CD4-positive, alpha-beta T cell treated with Interleukin-10 for 1 hour (primary cell): Measurements from ENCODE around the gene CDCA4.
"Not testable (repeated sequence)": the region's sequence is repeated elsewhere in the genome, so short reads cannot be mapped to it uniquely, and the experiment has no call there.

ENCODE experiments used
- DNase-seq: peaks from one replicate; pipeline ENCODE4 v3.0.0-alpha.2; 2020

The CDCA4 gene

DNA sequence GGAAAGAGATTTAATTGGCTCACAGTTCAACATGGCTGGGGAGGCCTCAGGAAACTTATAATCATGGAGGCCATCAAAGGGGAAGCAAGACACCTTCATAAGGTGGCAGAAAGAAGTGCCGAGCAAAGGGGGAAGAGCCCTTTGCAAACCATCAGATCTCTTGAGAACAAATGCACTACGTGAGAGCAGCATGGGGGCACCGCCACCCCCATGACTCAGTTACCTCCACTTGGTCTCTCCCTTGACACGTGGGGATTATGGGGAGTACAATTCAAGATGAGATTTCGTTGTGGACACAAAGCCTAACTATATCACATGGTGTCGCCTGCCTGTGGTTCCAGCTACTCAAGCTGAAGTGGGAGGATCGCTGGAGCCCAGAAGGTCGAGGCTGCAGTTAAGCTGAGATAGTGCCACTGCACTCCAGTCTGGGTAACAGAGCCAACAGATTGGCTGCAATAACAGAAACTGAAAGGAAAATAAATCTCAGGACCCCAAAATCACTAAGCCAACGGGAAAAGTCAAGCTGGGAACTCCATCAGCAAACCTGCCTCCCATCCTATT lies 10.0 kb upstream of the CDCA4 start:
- no peak for DNase-seq

DNA sequence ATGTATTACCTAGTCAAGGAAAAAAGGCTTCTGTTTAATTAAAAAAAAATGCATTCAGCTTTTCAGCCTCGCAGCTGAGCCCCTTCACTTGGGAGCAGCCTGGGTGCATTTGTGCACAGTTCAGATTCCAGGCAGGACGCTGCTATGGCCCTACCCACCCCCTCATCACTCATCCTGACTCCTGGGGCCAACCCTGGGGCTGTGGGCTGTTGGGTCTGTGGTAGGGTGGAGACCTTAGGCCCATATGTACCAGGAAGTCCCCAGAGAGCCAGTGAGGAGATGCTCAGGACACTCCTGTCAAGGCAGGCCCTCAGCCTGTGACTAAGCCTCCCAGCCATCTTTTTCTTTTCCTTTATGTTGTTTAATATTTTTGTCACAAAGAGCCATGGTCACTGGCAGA lies 9.3 kb upstream of the CDCA4 start:
- no peak for DNase-seq

DNA sequence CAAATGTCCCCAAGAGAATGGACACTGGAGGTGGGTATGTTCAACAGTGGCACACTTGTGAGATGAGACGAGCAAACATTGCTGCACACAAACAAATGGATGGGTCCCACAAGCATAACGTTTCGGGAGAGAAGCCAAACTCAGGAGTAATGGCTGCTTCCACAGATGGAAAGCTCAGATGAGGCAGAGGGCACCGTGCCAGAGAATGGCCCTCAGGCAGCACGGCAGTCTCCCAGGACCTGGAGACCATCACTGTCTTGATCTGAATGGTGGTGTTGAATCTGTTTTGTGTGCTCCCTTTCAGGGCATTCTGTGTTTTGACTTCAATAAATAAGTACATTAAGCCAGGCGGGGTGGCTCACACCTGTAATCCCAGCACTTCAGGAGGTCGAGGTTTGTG lies 8.5 kb upstream of the CDCA4 start:
- no peak for DNase-seq

DNA sequence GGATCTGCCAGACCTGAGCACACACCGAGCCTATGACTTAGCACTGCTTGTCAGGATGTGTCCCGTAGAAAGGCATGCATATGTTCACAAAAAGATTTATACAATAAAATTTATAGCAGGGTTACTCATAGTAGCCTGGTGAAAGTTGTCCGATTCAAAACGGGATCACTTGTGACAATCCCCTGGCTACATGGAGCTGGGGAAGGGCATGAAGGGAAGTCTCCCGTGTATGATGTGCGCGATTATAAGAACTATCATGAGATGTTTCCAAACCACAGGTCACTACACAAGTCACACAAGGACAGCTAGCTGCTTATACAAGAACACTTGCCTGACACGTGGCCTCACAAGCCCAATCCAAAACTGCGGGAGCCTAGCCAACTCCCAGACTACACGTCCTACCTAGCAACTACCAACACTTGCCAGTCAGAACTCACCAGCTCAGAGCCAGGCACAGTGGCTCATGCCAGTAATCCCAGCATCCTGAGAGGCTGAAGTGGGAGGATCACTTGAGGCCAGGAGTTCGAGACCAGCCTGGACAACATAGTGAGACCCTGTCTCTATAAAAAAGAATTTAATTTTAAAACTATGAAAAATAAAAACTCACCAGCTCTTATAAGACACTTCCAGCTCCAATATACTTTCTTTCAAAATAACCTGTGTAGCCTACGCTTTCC lies 7.5 kb upstream of the CDCA4 start:
- no peak for DNase-seq

DNA sequence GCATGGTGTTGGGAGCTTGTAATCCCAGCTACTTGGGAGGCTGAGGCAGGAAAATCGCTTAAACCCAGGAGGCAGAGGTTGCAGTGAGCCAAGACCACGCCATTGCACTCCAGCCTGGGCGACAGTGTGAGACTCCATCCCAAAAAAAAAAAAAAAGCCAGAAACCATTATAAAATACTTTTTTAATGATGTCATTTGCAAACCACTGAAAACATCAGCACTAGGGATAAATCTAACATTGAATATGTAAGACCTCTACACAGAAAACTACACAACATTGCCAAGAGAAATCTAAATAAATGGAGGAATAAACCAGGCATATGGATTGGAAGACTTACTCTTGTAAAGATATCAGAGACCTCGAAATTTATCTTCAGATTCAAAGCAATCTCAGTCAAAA lies 6.8 kb upstream of the CDCA4 start:
- not testable (repeated sequence) for DNase-seq

DNA sequence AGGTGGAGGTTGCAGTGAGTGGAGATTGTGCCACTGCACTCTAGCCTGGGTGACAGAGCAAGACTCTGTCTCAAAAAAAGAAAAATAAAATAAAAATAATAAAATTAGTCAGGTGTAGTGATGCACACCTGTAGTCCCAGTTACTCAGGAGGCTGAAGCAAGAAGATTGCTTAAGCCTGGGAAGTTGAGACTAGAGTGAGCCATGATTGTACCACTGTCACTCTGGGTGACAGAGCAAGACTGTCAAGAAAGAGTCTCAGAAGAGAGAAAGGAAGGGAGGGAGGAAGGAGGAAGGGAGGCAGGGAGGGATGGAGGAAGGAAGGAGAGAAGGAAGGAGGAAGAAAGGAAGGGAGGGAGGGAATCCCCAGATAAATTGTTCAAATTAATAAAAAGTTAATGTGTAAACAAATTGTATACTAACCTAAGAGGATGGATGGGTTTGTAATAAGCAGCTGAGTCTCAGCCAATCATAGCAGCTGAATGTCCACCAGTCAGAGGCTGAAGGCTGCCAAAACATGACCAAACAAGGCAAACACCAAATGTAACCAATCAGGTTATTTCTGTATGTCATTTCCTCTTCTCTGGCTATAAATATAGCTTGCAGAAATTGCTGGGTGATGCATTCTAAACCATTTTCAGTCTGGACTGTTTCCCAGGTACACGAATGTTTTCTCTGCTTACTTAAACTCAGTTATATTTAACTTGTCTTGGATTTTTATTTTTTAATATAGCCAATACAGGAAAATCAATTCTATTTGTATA lies 6.1 kb upstream of the CDCA4 start:
- DNase-seq = no peak

DNA sequence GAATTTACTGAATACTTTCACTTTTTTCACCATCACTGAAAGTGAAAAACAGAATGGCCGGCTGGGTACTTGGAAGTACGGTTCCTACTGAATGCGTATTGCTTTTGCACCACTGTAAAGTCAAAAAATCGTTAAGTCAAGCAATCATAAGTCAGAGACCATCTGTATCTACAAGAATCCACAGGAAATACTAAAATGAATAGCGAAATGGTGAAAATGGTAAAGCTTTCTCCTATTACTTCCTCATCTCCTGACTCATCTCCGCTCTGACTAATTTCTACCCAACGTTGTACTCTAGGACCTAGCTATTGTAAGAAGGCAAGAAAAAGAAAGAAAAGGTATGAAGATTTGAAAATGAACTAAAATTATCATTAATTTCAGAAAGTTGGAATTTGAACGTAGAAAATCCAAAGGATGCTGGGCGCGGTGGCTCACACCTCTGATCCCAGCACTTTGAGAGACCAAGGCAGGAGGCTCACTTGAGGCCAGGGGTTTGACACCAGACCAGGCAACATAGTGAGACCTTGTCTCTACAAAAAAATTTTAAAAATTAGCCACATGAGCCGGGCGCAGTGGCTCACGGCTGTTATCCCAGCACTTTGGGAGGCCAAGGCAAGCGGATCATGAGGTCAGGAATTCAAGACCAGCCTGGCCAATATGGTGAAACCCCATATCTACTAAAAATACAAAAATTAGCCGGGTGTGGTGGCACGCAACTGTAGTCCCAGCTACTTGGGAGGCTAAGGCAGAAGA lies 5.3 kb upstream of the CDCA4 start:
- no peak for DNase-seq

DNA sequence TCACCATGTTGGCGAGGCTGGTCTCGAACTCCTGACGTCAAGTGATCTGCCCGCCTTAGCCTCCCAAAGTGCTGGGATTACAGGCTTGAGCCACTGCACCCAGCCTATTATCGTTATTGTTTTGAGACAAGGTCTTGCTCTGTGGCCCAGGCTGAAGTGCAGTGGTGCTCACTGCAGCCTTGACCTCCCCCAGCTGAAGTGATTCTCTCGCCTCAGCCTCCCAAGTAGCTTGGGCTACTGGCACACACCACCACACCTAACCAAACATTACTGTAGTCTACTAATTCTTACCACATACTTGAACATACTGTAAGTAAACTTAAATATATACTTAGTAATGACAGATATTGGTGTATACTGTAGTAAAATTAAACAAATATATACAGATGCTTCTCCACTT lies 4.5 kb upstream of the CDCA4 start:
- no peak for DNase-seq

DNA sequence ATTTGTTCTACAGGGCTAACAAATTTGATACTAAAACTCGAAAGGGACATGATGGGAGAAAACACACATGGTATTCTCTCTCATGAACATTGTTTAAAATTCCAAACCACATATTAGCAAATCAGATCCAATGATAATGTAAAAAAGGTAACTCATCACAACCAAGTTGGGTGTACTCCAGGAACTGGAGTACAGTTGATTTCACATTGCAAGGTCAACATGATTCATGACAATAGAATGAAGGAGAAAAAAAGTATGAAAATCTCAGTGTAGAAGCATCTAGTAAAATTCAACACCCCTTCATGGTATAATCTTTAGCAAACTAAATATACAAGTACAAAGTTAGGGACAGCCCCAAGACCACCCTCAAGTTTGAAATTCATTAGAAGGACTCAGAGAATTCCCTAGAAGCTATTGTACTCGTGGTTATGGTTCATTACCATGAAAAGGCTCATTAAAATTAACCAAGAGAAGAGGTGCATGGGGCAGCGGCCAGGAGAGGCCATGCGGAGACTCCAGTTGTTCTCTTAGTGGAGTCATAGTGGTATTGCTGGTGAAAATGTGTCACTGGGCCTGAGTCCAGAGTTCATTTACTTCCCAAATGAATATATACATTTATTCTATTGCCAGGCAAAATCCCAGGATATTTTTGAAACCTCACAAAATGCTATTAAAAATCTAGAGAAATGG lies 3.1 kb upstream of the CDCA4 start:
- no peak for DNase-seq

DNA sequence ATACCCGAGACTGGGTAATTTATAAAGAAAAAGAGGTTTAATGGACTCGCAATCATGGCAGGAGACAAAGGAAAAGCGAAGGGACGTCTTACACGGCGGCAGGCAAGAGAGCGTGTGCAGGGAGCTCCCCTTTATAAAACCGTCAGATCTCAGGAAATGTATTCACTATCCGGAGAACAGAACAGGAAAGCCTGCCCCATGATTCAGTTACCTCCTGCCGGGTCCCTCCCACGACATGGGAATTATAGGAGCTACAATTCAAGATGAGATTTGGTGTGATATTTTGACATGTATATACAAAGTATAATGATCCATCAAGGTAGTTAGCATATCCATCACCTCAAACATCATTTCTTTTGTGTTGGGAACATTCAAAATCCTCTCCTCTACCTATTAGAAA lies 2.3 kb upstream of the CDCA4 start:
- no peak for DNase-seq

DNA sequence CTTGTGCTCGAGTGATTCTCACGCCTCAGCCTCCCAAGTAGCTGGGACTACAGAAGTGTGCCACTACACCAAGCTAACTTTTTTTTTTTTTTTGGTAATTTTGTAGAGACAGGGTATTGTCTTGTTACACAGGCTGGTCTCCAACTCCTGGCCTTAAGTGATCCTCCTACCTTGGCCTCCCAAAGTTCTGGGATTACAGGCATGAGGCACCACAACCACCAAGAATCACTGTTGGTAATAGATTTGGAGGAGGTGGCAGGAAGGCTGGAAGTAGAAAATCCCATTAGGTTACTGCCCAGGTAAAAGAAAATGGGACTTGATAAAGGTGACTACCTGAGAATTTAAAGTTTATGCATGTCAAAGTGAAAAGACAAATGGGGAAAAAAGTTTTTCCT lies 1.4 kb upstream of the CDCA4 start:
- no peak for DNase-seq

DNA sequence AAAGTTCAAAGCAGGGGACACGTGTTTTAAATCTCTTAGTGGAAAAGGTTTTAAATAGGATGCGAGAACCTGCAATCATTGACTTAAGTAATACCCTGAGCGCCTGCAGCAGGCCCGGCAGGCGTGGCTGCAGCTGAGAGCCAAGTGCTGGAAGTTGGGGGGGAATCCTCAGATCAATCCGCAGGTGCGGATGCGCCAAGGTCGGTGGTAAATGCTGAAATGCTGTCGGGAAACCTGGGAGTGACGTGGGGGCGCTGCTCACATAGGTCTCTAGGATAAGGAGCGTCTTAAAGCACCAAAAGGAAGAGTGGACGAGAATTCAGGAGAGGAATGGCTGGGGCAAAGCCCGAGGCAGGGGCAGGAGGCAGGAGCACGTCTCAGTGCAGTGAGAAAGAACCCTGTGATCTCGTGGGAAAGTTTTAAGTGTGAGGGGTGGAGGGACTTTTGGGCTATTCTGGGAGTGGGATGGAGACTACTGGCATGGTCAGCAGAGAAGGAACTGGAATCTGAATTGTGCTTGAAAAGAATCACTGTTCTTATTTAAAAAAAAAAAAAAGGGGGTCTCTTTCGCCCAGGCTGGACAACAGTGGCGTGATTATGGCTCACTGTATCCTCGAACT lies 883 bp upstream of the CDCA4 start:
- no peak for DNase-seq

DNA sequence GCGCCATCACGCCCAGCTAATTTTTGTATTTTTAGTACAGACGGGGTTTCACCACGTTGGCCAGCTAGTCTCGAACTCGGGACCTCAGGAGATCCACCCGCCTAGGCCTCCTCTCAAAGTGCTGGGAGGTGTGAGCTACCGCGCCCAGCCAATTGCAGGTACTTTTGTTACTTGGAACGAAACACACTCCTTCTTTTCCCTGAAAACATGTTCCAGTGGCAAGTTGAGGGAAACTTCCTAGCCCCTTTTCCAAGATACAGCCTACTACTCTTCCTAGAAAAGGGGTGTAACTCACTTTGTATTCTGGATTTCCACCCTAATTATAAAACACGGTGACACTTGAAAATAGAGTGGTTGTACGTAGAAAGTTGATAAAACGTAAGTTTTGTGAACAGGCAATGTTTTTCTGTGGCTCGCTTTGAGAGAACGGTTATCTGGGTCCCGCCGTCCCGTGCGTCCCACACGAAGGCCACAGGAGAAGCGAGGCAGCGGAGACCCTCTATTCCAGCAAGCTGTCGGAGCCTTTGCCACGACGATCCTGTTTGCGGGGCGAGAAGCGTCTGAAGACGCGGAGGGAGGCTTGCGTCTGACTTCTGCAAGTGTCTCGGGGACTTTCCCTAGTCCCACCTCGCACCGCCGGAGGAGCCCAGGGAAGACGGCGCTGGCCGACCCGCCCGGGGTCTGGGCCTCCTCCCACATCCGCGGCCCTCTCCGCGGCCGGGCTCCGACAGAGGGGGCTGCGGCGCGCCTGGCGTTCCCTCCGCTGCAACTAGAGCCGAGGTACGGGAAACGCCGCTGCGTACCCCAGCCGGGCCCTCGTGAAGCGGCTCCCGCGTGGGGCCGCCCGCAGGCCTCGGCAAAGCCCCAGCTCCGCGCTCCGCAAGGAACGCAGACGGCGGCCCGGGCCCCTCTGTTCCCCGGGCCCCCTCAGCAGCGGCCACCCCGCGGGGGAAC lies 745 bp downstream of the CDCA4 start:
- peak; percentile 73 for DNase-seq

DNA sequence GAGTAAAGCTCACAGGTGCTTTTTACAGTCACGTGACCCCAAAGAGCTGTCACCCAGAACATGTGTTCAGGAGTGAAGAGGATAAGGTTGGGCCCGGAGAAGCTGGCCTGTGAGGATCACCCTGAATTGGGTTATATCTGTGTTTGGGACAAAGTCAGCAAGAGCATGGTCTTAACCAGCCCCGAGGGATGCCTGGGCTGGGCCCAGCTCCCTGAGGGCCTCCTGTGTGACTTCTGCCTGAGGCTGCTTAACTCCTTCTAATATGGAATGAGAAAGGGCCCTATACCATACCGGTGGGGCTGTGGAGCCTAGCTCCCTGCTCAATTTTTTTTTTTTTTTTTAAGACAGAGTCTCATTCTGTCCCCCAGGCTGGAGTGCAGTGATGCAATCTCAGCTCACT lies 2.5 kb downstream of the CDCA4 start:
- DNase-seq = no peak

DNA sequence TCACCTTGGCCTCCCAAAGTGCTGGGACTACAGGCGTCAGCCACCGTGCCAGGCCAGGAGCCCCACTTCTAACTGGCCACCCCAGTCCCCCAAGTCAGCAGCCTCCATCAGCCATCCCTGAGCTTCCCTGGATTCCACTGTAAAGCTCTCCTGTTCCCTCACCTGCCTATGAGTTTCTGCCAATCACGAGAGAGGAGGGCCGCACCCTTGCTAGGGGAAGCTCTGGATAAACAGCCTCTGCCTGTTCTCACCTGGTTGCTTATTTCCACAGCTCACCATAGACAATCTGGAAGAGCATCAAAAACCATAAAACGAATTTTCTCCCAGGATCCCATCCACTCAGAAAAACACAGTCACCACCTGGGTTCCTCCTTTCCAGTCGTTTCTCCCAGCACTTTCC lies 5.0 kb downstream of the CDCA4 start:
- DNase-seq = no peak

DNA sequence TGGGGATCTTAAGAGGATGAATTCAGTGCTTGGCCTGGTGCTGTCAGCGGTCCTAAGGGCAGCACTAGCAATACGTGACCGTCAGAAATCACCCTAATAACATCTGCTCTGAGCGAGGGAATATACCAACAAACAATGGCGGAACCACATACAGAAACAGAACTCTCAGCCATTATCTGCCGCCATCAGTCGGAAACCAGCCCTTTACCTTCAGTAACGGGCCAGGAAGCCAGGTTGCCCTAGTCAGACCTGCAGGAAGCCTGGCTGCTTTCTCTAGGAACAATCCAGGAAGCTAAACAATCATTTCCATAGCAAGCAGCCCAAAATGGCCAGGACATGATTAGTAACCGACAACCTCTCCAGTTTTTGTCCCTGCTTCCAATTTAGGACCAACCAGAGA lies 5.6 kb downstream of the CDCA4 start:
- DNase-seq = peak; percentile 37

DNA sequence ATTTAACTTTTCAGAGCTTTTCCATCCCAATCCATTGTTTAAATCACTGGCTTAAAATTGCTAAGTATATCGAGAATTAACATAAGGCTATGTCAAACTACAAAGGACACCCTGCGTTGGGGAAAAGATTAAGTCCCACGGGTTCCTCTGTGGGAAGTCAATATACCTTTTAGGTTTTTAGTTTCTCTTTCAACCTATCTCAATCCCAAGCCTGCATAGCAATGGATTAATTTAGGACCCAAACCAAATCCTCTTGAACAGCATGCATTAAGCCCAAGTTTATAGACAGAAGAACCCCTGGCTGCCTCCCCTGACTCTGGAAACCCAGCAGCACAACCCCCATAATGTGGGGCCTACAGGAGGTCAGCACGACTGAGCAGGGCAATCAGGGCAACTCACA lies 6.3 kb downstream of the CDCA4 start:
- DNase-seq = no peak

DNA sequence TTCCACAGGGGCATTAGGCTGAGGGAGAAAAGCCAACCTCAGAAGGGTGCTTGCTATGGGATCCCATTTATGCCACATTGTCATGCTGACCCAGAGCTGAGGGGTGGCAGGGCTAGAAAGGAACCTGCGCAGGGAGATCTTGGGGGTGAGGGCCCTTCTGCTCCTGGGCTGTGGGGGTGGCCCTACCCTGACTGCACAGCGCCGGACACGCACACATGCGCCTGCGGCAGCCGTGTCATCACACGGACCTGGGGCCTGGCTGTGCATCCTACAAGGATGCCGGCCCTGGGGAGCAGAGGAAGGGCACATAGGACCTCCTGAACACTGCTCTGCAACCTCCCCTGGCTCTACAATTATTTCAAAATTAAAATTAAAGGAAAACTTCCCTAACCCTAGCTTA lies 6.9 kb downstream of the CDCA4 start:
- DNase-seq = no peak

DNA sequence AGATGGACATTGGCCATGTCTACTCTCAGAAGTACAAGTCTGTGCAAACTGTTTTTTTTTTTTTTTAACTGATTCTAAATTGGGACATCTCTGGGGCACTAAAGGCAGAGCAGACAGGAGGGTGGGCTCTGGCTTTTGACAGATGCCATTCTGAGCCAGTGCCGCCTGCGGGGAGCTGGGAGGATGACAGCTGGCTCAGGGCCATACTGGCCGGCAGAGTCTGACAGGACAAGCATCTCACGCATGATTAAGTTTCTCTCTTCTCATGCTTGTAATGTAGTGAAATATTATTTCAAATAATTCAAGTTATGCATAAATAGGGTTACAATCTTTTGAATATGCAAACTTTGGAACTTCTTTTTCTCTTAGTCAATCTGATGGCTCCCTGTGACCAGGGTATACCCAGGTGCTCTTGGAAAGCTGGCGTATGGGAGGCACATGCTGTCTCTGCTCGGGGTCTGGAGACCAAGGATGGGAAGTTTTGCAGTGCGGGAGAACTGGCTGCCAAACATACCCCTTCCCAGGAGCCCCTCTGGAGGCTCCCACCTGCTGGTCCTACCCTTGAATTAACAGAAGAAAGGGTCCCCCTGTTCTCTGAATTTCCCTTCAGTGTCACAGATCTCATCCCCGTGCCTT lies 7.6 kb downstream of the CDCA4 start:
- DNase-seq = no peak

DNA sequence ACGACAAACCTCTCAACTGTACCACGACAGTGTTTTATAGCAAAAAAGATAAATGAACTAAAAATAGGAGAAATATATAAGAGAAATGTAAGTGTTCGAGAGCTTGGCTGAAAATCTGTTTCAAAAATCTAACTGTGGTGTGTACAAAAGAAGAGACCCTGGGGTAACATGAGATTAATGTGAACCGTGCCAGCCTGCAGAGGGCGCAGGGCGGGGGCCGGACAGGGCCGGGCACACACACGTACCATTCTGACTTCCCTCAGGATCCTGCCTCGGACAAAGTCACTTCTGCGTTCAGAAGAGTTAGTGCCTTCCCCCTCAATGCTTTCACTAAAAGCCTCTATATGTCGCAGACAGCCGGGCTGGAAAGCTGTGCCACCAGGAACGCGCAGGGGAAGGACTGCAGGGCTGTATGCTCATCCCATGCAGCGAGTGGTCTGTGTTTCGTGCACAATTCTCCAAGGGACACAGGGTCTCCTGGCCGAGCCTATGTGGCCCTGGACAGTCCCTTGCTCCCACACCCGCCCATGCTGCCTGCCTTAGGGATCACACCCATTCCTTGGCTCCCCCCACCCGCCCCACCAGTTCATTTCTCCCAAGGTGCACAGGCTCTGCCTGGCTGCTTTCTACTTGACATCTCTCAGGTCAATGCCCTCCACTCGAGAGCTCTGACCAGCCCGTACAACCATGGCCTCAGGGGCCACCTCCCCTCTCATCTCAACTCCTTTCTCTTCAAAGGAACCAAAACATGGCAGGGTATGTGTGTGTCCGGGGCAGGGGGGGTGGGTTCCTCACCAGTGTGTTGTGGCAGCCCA lies 8.5 kb downstream of the CDCA4 start:
- no peak for DNase-seq
